GM06990 (cell line): Measurements from ENCODE around the gene DRG2.

ENCODE experiments used
- DNase-seq: peaks from one replicate; pipeline ENCODE4 v3.0.0-alpha.2; 2011; ENCODE audit not compliant: insufficient read length; ENCODE audit errors: extremely low read depth
- H3K27me3 ChIP-seq: replicated peaks from 2 replicates; pipeline ENCODE4 v1.6.0; 2011; ENCODE audit warnings: low read length; ENCODE audit not compliant: control insufficient read depth, insufficient read depth
- H3K36me3 ChIP-seq: 2 replicates; pipeline ENCODE4 v1.5.1; 2011; ENCODE audit warnings: low read length; ENCODE audit not compliant: control insufficient read depth, insufficient read depth
- H3K4me3 ChIP-seq: replicated peaks from 2 replicates; pipeline ENCODE4 v1.5.1; 2011; ENCODE audit warnings: low read depth, mild to moderate bottlenecking, control low read depth, low read length
- TF ChIP-seq, protein P1 (sequence below): IDR thresholded peaks from 2 replicates; pipeline ENCODE4 v1.5.1; 2011; ENCODE audit warnings: low read length, control low read depth, mild to moderate bottlenecking, inconsistent platforms; ENCODE audit not compliant: insufficient read depth, poor library complexity, severe bottlenecking

The DRG2 gene

DNA sequence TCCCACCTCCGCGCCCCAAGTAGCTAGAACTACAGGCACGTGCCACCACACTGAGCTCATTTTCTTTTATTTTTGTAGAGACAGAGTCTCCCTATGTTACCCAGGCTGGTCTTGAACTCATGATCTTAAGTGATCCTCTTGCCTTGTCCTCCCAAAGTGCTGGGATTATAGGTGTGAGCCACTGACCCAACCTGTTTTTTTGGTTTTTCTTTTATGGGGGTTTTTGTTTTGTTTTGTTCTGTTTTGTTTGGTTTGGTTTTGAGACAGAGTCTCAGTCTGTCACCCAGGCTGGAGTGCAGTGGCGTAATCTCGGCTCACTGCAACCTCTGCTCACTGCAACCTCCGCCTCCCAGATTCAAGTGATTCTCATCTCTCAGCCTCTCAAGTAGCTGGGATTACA lies 32.2 kb upstream of the DRG2 start:
- TF ChIP-seq, protein P1, sequence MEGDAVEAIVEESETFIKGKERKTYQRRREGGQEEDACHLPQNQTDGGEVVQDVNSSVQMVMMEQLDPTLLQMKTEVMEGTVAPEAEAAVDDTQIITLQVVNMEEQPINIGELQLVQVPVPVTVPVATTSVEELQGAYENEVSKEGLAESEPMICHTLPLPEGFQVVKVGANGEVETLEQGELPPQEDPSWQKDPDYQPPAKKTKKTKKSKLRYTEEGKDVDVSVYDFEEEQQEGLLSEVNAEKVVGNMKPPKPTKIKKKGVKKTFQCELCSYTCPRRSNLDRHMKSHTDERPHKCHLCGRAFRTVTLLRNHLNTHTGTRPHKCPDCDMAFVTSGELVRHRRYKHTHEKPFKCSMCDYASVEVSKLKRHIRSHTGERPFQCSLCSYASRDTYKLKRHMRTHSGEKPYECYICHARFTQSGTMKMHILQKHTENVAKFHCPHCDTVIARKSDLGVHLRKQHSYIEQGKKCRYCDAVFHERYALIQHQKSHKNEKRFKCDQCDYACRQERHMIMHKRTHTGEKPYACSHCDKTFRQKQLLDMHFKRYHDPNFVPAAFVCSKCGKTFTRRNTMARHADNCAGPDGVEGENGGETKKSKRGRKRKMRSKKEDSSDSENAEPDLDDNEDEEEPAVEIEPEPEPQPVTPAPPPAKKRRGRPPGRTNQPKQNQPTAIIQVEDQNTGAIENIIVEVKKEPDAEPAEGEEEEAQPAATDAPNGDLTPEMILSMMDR: no peak
- DNase-seq: no peak
- Histone ChIP-seq H3K4me3 (no peak overlapping the region), H3K27me3 (no peaks in the 10 kb centered on the region), H3K36me3 (peaks cover 10% of the 10 kb centered on the region)

DNA sequence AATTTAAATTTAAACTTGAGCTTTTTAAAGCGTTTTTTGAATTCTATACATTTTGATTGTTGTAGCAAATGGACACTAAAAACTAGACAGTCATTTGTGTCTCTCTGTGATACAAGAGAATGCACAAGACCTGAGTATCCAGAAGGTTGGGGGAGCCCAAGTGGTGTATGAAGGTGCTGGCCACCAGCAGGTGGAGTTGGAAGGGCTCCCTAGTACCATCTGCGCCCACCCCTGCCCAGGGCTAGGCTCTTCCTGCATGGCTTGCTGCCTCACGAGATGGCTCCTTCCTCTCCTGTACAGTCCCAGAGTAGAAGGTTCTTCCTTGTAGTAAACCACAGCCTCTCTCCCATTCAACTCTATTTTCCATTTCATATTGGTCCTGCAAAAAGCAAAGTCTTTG lies 31.5 kb upstream of the DRG2 start:
- TF ChIP-seq, protein P1: no peak
- Histone ChIP-seq H3K36me3 (peaks cover 10% of the 10 kb centered on the region), H3K27me3 (no peaks in the 10 kb centered on the region), H3K4me3 (no peak overlapping the region)
- DNase-seq: no peak

DNA sequence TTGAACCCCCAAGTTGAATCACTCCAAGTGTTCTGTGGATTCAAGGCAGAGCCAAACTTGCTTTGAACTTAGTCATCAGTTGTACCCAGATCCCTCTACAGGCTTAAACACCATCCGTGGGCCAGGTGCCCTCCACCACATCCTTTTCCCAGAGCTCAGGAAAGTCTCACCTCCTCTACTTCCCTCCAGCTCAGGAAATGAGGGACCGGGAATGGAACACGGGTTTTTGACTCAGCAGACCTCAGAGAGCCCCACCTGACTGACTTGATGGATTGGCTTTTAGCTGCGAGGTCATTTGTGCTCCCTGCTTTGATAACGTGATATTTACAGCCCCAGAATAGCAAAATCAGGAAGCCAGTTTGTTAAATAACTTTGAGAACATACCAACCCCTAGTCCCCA lies 28.5 kb upstream of the DRG2 start:
- DNase-seq: no peak
- TF ChIP-seq, protein P1: no peak
- H3K4me3 ChIP-seq: no peak overlapping the region
- peaks cover 8% of the 10 kb centered on the region for H3K36me3 ChIP-seq
- no peaks in the 10 kb centered on the region for H3K27me3 ChIP-seq

DNA sequence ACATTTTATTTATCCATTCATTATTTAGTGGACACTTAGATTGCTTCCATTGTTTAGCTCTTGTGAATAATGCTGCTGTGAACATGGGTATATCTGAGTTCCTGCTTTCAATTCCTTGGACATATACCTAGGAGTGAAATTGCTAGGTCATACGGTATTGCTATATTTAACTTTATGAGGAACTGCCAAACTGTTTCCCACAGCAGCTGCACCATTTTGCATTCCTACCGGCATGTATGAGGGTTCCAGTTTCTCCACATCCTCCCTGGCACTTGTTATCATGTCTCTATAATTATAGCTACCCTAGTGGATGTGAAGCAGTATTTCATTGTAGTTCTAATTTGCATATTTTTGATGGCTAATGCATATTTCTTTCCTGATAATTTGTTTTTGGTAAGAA lies 23.7 kb upstream of the DRG2 start:
- Histone ChIP-seq H3K27me3 (no peaks in the 10 kb centered on the region), H3K36me3 (peaks cover 2% of the 10 kb centered on the region), H3K4me3 (no peak overlapping the region)
- TF ChIP-seq, protein P1: no peak
- DNase-seq: no peak

DNA sequence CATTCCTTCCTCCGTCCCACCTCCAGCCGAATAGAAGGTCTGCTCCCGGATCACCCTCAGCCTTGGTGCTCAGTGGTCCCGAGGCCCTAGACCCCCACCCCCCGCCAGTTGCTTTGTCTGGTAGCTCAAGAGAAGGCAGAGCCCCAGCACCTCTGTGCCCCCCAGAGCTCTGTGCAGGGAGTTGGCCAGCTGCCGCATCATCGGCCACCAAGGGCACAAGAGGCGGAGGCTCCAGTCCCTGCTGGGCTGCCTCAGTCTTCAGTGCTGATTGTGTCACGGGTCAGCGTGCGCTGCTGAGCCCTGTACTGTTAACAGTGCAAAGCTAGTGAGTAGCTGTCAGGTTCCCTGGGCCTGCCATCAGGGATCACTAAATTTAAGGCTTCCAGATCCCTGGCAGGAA lies 22.2 kb upstream of the DRG2 start:
- Histone ChIP-seq H3K4me3 (no peak overlapping the region), H3K27me3 (no peaks in the 10 kb centered on the region), H3K36me3 (peaks cover 2% of the 10 kb centered on the region)
- DNase-seq: no peak
- TF ChIP-seq, protein P1: no peak

DNA sequence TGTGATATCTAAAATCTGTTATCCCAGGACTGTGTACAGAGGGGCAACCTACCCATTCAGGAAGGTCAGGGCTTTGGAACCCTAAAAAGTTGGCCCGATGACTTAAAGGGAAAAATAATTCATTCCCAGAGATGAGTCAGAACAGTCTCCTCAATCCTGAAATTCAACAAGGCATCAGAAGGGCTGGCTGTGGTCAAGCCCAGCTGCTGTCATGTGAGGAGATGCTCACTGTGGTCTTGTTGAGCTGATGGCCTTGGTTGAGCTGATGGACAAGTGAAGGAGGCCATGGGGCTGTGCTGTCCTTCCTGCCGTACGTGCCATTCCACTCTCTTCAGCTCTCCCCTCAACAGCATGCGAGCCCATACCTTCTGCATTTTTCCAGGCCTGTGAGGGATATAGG lies 20.9 kb upstream of the DRG2 start:
- no peaks in the 10 kb centered on the region for H3K27me3 ChIP-seq
- H3K36me3 ChIP-seq: peaks cover 2% of the 10 kb centered on the region
- TF ChIP-seq, protein P1: no peak
- no peak for DNase-seq
- H3K4me3 ChIP-seq: no peak overlapping the region
